K562 (cell line): ENCODE data around the gene C11orf54. TPM values are rescaled to one million over a fixed set of nuclear protein-coding genes. Genes with fewer than 3 reads are reported as not detected.

Experiments
- ATAC-seq: fragments of 200-7000 bp; cut with Tn5 transposase; 3 replicates; pipeline ENCODE4 v1.9.1; 2020; ENCODE audit warnings: moderate library complexity
- BruUV-seq: library from RNA; stranded (reverse); fragments of 400-500 nt; replicated peaks from 2 replicates; lab custom pipeline; 2021; lab: Mats Ljungman, UMichigan
- CTCF ChIA-PET: fragments of 300-600 bp; formaldehyde crosslinking; extraction: SDS; loops from one replicate; lab custom pipeline; 2021; ENCODE audit warnings: low intra/inter-chr PET ratio; lab: Yijun Ruan, JAX
- POLR2A ChIA-PET: fragments of 300-600, 350-650 bp; sonication (Branson Sonifier 250); formaldehyde crosslinking; extraction: SDS; loops from one replicate; lab custom pipeline; 2021; ENCODE audit warnings: antibody characterized with exemption, inconsistent platforms; lab: Yijun Ruan, JAX
- DNase-seq, 4 experiments: peaks; one replicate each; pipeline versions ENCODE4 v3.0.0 to v3.0.0-alpha.2; 2011 to 2018; ENCODE audit warnings: low spot score in 3 of 4, mixed read lengths in 3 of 4; ENCODE audit errors: extremely low read depth in 1 of 4
- FAIRE-seq: peaks from 2 replicates; lab custom pipeline; 2011; peaks lifted over from hg19 to GRCh38; lab: Jason Lieb, UNC
- H2AFZ ChIP-seq: 2 replicates; pipeline ENCODE4 v1.6.0; 2011; ENCODE audit warnings: low read depth, low read length, control low read depth, inconsistent platforms
- H3K27ac ChIP-seq: fragments of 200-600 bp; 3 replicates; pipeline ENCODE4 v1.8.0; 2011; ENCODE audit warnings: low read depth, mild to moderate bottlenecking, control low read depth, inconsistent platforms, low read length, moderate library complexity, mixed read lengths; ENCODE audit errors: extremely low read depth
- H3K27me3 ChIP-seq, 2 experiments: fragments of 300-600 bp in 1 of 2; 2 replicates in 1 of 2; 3 replicates in 1 of 2; pipeline versions ENCODE4 v1.6.0 to v1.8.0; 2011; ENCODE audit warnings: inconsistent platforms in 2 of 2, low read length in 2 of 2, mild to moderate bottlenecking in 1 of 2, mixed read lengths in 1 of 2, moderate library complexity in 1 of 2; ENCODE audit not compliant: control insufficient read depth in 2 of 2, insufficient read depth in 2 of 2
- H3K36me3 ChIP-seq: fragments of 300-600 bp; 3 replicates; pipeline ENCODE4 v1.8.0; 2011; ENCODE audit warnings: mild to moderate bottlenecking, low read length, inconsistent platforms; ENCODE audit not compliant: control insufficient read depth, insufficient read depth
- H3K4me1 ChIP-seq, 2 experiments: fragments of 200-600 bp in 1 of 2; replicated peaks in 1 of 2; 2 replicates in 1 of 2; 3 replicates in 1 of 2; pipeline versions ENCODE4 v1.5.1 to v1.8.0; 2011; ENCODE audit warnings: inconsistent platforms in 2 of 2, low read length in 2 of 2, mild to moderate bottlenecking in 1 of 2, mixed read lengths in 1 of 2, moderate library complexity in 1 of 2; ENCODE audit not compliant: control insufficient read depth in 2 of 2, insufficient read depth in 2 of 2
- H3K4me2 ChIP-seq: 2 replicates; pipeline ENCODE4 v1.6.1; 2011; ENCODE audit warnings: low read length, control low read depth, inconsistent platforms, mixed read lengths; ENCODE audit not compliant: insufficient read depth
- H3K4me3 ChIP-seq: fragments of 200-600 bp; sonication (generic), shearing (Covaris generic); 2 replicates; pipeline ENCODE4 v1.5.1; 2016; ENCODE audit warnings: control low read depth, inconsistent platforms
- H3K79me2 ChIP-seq: fragments of 200-600 bp; 3 replicates; pipeline ENCODE4 v1.8.0; 2011; ENCODE audit warnings: low read length, inconsistent platforms; ENCODE audit not compliant: control insufficient read depth, insufficient read depth
- H3K9ac ChIP-seq, 2 experiments: 2 replicates each; pipeline versions ENCODE4 v1.6.0 to v1.6.1; 2011; ENCODE audit warnings: low read depth in 2 of 2, low read length in 2 of 2, control low read depth in 1 of 2, inconsistent platforms in 1 of 2, mild to moderate bottlenecking in 1 of 2, mixed read lengths in 1 of 2; ENCODE audit not compliant: insufficient read depth in 1 of 2
- H3K9me1 ChIP-seq: one replicate; pipeline ENCODE4 v1.6.0; 2011; ENCODE audit warnings: inconsistent platforms, mild to moderate bottlenecking, low read length, moderate library complexity; ENCODE audit not compliant: control insufficient read depth, insufficient read depth
- H3K9me3 ChIP-seq: replicated peaks from 2 replicates; pipeline ENCODE4 v1.5.1; 2011; ENCODE audit warnings: low read depth, low read length, inconsistent platforms; ENCODE audit not compliant: control insufficient read depth, insufficient read depth
- H4K20me1 ChIP-seq: replicated peaks from 2 replicates; pipeline ENCODE4 v1.6.1; 2011; ENCODE audit warnings: low read length, inconsistent platforms, mixed read lengths; ENCODE audit not compliant: control insufficient read depth, insufficient read depth
- FOXK1 ChIP-seq: sonication (generic); formaldehyde crosslinking; IDR thresholded peaks from 2 replicates; pipeline ENCODE4 v1.8.0; 2022; ENCODE audit warnings: missing genetic modification reagents, mild to moderate bottlenecking, borderline replicate concordance
- POLR2G ChIP-seq: fragments of 200-400 bp; formaldehyde crosslinking; IDR thresholded peaks from 2 replicates; pipeline ENCODE4 v1.6.1; 2017; ENCODE audit warnings: low read depth, mild to moderate bottlenecking, antibody characterized with exemption, low read length, moderate library complexity
- PTRF ChIP-seq: fragments of 450-650 bp; IDR thresholded peaks from 2 replicates; pipeline ENCODE4 v1.6.1; 2016; ENCODE audit warnings: mild to moderate bottlenecking, missing genetic modification characterization, missing compliant biosample characterization
- RBFOX2 ChIP-seq: fragments of 200-400 bp; formaldehyde crosslinking; IDR thresholded peaks from 2 replicates; pipeline ENCODE4 v1.6.1; 2017; ENCODE audit warnings: low read depth, mild to moderate bottlenecking, low read length, moderate library complexity
- WGBS: fragments of 100-300 bp; shearing (Covaris generic); methylation state at CpG from one replicate; pipeline ENCODE4 v1.1.6; 2016; ENCODE audit warnings: low coverage, mixed read lengths; ENCODE audit not compliant: insufficient coverage; ENCODE audit errors: missing lambda C conversion rate; 5-methylcytosine and 5-hydroxymethylcytosine counted together
- in situ Hi-C: fragments of 300-500 bp; cut with MboI; formaldehyde crosslinking; loops from 4 replicates; pipeline ENCODE4 v1.15.0; 2018; ENCODE audit warnings: inconsistent platforms, mixed read lengths
- intact Hi-C: fragments of 100-400 bp; cut with micrococcal nuclease; formaldehyde crosslinking; loops from 2 replicates; pipeline ENCODE4 v1.14.2; 2022
- polyA plus RNA-seq, 8 experiments: library from polyadenylated mRNA; depleted of rRNA in 4 of 8; stranded (reverse) in 5 of 8; unstranded in 3 of 8; fragments of >200 nt; fragmentation: Nextera tagmentation in 2 of 8; fragmentation: Illumina TruSeq in 1 of 8; extraction: Ambion mirVana in 2 of 8; extraction: Trizol in 1 of 8; gene quantifications; 2 replicates each; pipeline versions ENCODE4 v1.2.1 to v1.2.3, GENCODE V29; 2011 to 2014; ENCODE audit warnings: inconsistent platforms in 1 of 8, missing spikeins in 1 of 8
- total RNA-seq, 7 experiments: library from RNA; depleted of rRNA in 6 of 7; stranded (reverse); fragments of >200 nt in 6 of 7; fragmentation: Illumina TruSeq in 2 of 7; extraction: Trizol in 2 of 7; gene quantifications; 2 replicates each; pipeline versions ENCODE4 v1.2.1 to v1.2.3, GENCODE V29; 2011 to 2021; ENCODE audit warnings: low replicate concordance in 1 of 7
- TF ChIP-seq, protein P1 (sequence below), 2 experiments: fragments of 250-450 bp in 1 of 2; fragments of 450-650 bp in 1 of 2; sonication (Bioruptor Pico) in 1 of 2; IDR thresholded peaks; 2 replicates each; pipeline versions ENCODE4 v1.6.1 to v1.8.0; 2016 to 2021; ENCODE audit warnings: mild to moderate bottlenecking in 2 of 2, moderate library complexity in 2 of 2, missing compliant biosample characterization in 1 of 2, missing genetic modification characterization in 1 of 2
- TF ChIP-seq, protein P2 (sequence below): sonication (generic); formaldehyde crosslinking; IDR thresholded peaks from 2 replicates; pipeline ENCODE4 v1.8.1; 2023; ENCODE audit warnings: mild to moderate bottlenecking, missing genetic modification reagents

Gene C11orf54
- total and polyA plus RNA-seq, 9 of the 15 experiments (the other 6 are each of a cell fraction or from before 2014, with no cell fraction given) = 13.4 to 33.0 (median 23.1) TPM

DNA sequence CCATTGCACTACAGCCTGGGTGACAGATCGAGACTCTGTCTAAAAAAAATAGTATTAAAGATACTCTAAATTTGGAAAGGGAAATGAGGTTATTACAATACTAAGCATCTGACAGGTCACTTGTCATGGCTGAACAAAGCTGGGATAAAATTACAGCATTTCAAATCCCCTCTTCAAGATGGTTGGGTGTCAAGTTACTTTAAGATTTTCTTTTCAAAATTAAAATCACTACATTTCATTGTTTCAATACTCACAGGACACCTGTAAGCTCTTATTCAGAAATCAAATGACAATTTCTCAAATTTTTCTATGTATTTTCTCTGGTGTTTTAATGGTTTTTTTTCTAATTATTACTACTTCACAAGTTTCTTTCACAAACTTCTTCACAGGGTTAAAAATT, 5.8 kb upstream of the C11orf54 start:
- BruUV-seq = no TSS peak
- intact Hi-C loops (no loop called here), in situ Hi-C loops (no loop called here)
- CTCF ChIA-PET = no interaction called here
- H3K9ac ChIP-seq = no peak overlapping the region; a peak in 1 of 4 replicates
- H2AFZ ChIP-seq = no peak overlapping the region
- H3K27me3 ChIP-seq = no peaks in the 10 kb centered on the region
- DNase-seq (no peak), FAIRE-seq (no peak), ATAC-seq (no peak)
- H3K36me3 ChIP-seq = peaks cover 99% of the 10 kb centered on the region
- no peak overlapping the region for H3K4me3 ChIP-seq
- 78% methylated on average over 1 of the region's 1 CpG for WGBS
- TF ChIP-seq POLR2G (0 out of 2 replicates have a peak, but pooled peaks have one; percentile 31), FOXK1 (CRISPR knock-in tag) (no peak), PTRF (tag) (no peak), RBFOX2 (peak; percentile 58)
- TF ChIP-seq, protein P1, sequence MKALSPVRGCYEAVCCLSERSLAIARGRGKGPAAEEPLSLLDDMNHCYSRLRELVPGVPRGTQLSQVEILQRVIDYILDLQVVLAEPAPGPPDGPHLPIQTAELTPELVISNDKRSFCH (CRISPR knock-in tag; IDR thresholded peaks at IDR 0.05) = no peak
- TF ChIP-seq, protein P1 (tag; IDR thresholded peaks at IDR 0.05) = no peak
- TF ChIP-seq, protein P2, sequence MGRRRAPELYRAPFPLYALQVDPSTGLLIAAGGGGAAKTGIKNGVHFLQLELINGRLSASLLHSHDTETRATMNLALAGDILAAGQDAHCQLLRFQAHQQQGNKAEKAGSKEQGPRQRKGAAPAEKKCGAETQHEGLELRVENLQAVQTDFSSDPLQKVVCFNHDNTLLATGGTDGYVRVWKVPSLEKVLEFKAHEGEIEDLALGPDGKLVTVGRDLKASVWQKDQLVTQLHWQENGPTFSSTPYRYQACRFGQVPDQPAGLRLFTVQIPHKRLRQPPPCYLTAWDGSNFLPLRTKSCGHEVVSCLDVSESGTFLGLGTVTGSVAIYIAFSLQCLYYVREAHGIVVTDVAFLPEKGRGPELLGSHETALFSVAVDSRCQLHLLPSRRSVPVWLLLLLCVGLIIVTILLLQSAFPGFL (CRISPR knock-in tag) = no peak
- H4K20me1 ChIP-seq = peaks cover 4% of the 10 kb centered on the region
- no peaks in the 10 kb centered on the region for H3K9me3 ChIP-seq
- POLR2A ChIA-PET = interaction anchor here (0.8 to 1.2 kb wide), 3 partner anchors 9 to 71 kb away, joined by 3 to 5 read pairs (median 3); no protein-coding TSS in a partner anchor
- H3K79me2 ChIP-seq = peaks cover 86% of the 10 kb centered on the region
- H3K4me1 ChIP-seq = no peaks in the 10 kb centered on the region; a peak in 3 of 5 replicates
- no peak overlapping the region for H3K27ac ChIP-seq
- no peaks in the 10 kb centered on the region for H3K9me1 ChIP-seq
- no peak overlapping the region for H3K4me2 ChIP-seq
